Ishikawa (cell line): Measurements from ENCODE around the gene PDSS2.

Experiments
- EGR1 ChIP-seq: IDR thresholded peaks from 2 replicates; pipeline ENCODE4 v1.6.1; 2012
- EP300 ChIP-seq: IDR thresholded peaks from 2 replicates; pipeline ENCODE4 v1.6.1; 2012; ENCODE audit warnings: borderline replicate concordance
- NFIC ChIP-seq: IDR thresholded peaks from 2 replicates; pipeline ENCODE4 v1.6.1; 2012
- RAD21 ChIP-seq: IDR thresholded peaks from 2 replicates; pipeline ENCODE4 v1.6.1; 2012; ENCODE audit warnings: low read depth
- TAF1 ChIP-seq: IDR thresholded peaks from 2 replicates; pipeline ENCODE4 v1.6.1; 2012; ENCODE audit warnings: low read depth, mild to moderate bottlenecking
- TEAD4 ChIP-seq: IDR thresholded peaks from 2 replicates; pipeline ENCODE4 v1.6.1; 2012
- YY1 ChIP-seq: IDR thresholded peaks from 2 replicates; pipeline ENCODE4 v1.6.1; 2012; ENCODE audit warnings: low read depth
- ZBTB7A ChIP-seq: IDR thresholded peaks from 2 replicates; pipeline ENCODE4 v1.6.1; 2012; ENCODE audit warnings: low read depth
- TF ChIP-seq, protein P1 (sequence below): IDR thresholded peaks from 2 replicates; pipeline ENCODE4 v1.6.1; 2012
- TF ChIP-seq, protein P2 (sequence below): IDR thresholded peaks from 2 replicates; pipeline ENCODE4 v1.6.1; 2012
- TF ChIP-seq, protein P3 (sequence below): IDR thresholded peaks from 2 replicates; pipeline ENCODE4 v1.6.1; 2012; ENCODE audit warnings: low read depth, mild to moderate bottlenecking

- no peak for TF ChIP-seq RAD21
- no peak for TF ChIP-seq EP300
- no peak for TF ChIP-seq ZBTB7A
- no peak for TF ChIP-seq YY1
- TF ChIP-seq, protein P1, sequence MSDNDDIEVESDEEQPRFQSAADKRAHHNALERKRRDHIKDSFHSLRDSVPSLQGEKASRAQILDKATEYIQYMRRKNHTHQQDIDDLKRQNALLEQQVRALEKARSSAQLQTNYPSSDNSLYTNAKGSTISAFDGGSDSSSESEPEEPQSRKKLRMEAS = no peak
- TF ChIP-seq EGR1 = no peak
- TF ChIP-seq TAF1 = no peak
- TF ChIP-seq, protein P2, sequence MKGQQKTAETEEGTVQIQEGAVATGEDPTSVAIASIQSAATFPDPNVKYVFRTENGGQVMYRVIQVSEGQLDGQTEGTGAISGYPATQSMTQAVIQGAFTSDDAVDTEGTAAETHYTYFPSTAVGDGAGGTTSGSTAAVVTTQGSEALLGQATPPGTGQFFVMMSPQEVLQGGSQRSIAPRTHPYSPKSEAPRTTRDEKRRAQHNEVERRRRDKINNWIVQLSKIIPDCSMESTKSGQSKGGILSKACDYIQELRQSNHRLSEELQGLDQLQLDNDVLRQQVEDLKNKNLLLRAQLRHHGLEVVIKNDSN = no peak
- TF ChIP-seq, protein P3, sequence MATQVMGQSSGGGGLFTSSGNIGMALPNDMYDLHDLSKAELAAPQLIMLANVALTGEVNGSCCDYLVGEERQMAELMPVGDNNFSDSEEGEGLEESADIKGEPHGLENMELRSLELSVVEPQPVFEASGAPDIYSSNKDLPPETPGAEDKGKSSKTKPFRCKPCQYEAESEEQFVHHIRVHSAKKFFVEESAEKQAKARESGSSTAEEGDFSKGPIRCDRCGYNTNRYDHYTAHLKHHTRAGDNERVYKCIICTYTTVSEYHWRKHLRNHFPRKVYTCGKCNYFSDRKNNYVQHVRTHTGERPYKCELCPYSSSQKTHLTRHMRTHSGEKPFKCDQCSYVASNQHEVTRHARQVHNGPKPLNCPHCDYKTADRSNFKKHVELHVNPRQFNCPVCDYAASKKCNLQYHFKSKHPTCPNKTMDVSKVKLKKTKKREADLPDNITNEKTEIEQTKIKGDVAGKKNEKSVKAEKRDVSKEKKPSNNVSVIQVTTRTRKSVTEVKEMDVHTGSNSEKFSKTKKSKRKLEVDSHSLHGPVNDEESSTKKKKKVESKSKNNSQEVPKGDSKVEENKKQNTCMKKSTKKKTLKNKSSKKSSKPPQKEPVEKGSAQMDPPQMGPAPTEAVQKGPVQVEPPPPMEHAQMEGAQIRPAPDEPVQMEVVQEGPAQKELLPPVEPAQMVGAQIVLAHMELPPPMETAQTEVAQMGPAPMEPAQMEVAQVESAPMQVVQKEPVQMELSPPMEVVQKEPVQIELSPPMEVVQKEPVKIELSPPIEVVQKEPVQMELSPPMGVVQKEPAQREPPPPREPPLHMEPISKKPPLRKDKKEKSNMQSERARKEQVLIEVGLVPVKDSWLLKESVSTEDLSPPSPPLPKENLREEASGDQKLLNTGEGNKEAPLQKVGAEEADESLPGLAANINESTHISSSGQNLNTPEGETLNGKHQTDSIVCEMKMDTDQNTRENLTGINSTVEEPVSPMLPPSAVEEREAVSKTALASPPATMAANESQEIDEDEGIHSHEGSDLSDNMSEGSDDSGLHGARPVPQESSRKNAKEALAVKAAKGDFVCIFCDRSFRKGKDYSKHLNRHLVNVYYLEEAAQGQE = no peak
- TF ChIP-seq TEAD4 = no peak
- no peak for TF ChIP-seq NFIC
Observed at GRCh38 chr6:107334026-107334425, 125.3 kb downstream of the PDSS2 start.
